Stimulated activated CD8-positive, alpha-beta memory T cell treated with anti-CD3 and anti-CD28 coated beads, Interleukin-15, amount 100 ng/mL, for 24 hours (primary cell): ENCODE measurements around the gene RNF43.

Experiments used
- DNase-seq: peaks from one replicate; pipeline ENCODE4 v3.0.0-alpha.2; 2020; ENCODE audit warnings: low read depth

The RNF43 gene

GRCh38 chr17:58417300-58418092 is at the start of gene RNF43:
Gene RNF43 (minus strand): TSS chr17:58417534. CDS start chr17:58415577, 1,957 bp downstream.
- peak; percentile 29 for DNase-seq

- DNase-seq, result no peak
These were observed 38.2 kb upstream of the RNF43 start for GRCh38 chr17:58455491-58455890.

- no peak for DNase-seq
These were observed 35.4 kb upstream of the RNF43 start for GRCh38 chr17:58452738-58453137.

DNA sequence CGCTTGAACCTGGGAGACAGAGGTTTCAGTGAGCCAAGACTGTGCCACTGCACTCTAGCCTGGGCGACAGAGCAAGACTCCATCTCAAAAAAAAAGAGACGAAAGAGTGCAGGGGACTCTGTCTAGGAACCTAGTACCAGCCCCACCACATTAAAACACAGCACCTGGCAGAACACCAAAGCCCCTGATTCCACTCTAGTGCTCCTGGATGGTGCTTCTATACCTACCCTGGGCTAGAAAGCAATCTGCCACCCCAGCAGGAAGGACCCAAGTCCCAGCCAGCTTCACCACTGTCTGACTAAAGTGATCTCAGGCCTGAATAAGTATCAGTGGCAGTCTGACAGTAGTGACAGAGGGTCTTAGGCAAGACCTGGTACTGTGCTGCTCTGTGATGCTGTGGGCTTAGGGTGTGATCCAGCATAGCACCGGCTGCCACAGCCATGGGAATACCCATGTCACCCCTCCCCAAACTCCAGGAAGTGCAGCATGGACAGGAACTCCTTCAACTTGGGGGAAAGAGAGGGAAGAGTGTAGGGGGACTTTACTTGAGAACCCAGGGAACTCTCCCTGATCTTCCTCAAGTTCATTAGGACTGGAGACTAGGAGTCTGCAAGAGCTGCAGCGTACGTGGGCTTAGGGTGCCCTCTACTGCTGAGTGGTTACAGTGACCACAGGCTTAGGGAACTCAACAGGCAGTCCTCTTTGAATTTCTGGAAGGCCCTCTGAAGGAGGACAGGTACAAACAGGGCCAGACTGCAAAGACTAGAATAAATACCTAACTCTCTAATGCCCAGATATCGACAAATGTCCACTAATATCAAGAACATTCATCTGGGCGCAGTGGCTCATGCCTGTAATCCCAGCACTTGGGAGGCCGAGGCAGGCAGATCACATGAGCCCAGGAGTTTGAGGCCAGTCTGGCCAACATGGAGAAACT is 30.0 kb upstream of the RNF43 start:
- DNase-seq, result peak; percentile 8

DNA sequence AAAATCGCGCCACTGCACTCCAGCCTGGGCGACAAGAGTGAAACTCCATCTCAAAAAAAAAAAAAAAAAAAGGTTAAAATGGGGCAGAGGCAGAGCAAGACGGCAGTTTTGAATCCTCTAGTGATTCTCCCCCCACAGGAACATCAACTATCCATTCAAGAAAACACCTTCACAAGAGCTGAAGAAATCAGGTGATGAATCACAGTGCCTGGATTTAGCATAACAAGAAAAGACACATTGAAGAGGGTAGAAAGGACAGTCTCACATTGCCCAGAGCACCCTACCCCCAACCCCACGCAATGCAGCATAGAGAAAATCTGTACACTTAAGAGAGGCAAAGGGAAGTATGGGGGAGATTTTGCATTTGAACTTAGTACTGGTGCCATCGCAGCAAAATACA is 28.8 kb upstream of the RNF43 start:
- no peak for DNase-seq

DNA sequence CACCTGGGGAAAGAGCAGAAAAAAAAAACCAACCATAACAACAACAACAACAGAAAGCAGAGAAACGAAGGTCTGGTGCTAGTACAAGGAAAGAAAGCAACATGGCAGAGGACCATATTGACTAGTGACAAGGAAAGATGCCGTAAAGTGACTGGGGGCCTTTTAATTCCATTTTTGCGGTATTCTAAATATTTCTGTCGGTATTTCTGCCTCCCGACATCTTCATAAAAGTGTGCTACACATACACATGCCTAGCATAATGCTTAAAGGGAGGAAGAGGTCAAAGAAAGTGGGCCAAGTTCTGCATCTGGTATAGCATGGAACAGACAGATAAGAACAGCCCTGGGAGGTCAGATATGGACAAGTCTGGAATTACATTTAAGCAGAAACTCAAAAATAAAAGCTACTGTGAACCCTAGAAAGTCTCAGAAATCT is 19.5 kb upstream of the RNF43 start:
- no peak for DNase-seq

DNA sequence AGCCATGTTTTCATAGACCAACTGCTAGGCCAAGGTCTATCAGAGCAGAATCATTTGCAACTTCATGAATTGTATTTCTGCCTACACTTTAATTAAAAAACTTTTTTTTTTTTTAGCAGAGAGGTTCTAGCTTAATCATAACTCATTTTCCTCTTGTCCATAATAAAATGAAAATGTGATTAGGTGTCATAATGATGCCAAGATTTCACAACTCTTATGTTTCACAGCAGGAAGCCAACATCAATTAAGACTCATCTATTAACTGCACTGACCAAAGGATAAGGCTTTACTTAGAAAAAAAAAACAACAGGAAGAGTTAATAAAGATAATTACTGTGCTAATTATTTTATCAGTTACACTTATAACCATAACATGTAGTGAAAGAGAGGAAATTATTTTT is 18.9 kb upstream of the RNF43 start:
- no peak for DNase-seq

- no peak for DNase-seq
These were observed 15.7 kb upstream of the RNF43 start for GRCh38 chr17:58432806-58433573.

DNA sequence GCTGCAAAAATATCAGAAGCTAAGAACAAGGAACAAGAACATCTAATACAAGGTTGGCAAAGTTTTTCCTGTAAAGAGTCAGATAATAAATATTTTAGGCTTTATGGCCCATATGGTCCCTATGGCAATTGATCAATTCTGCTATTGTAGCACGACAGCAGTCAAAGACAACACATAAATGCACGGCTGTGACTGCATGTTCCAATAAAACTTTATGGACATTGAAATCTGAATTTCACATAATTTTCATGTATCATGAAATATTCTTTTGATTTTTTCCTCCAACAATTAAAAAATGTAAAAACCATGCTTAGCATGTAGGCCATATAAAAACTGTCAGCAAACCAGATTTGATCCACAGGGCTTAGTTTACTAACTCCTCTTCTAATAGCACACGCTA is 10.5 kb upstream of the RNF43 start:
- DNase-seq, result no peak

GRCh38 chr17:58421711-58422110 is 4.4 kb upstream of the RNF43 start:
- DNase-seq, result no peak

GRCh38 chr17:58420827-58421226 is 3.5 kb upstream of the RNF43 start:
- no peak for DNase-seq

DNA sequence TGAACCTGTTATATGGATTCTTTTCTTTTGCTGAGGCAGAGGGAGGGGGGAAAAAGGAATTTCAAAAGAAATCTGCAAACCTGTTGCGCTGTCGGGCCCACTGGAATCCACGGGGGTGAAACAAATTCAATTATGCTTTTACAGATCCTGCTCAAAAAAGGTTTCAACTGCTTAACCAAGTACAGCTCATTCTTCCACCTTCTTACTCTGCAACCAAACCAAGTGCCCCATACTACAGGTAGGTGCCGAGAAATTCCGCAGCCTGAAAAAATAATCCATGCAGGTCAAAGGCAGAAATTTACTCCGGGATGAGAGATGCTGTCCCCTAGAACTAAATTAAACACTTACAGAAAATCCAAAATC is 416 bp downstream of the RNF43 start:
- no peak for DNase-seq

DNA sequence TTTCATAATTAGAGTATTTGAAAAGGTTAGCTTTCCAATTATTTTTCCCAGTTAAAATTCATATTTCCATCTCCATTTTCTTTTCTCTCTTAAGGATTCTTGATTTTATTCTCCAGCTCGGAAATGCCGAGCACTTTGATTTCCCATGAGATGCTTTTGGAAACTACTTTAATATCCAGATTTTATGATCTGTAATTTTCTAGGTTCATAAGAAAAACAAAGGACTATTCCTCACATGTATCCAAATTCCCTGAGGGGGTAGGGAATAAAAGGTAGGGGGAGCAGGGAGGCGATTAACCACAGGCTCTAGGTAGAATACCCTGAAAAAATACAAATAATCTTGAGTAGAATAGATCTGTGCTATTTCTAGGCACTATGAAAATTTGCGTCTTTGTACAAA is 938 bp downstream of the RNF43 start:
- no peak for DNase-seq

GRCh38 chr17:58415371-58416055 is 1.8 kb downstream of the RNF43 start:
- no peak for DNase-seq

GRCh38 chr17:58414596-58414997 is 2.7 kb downstream of the RNF43 start:
- DNase-seq, result no peak

DNA sequence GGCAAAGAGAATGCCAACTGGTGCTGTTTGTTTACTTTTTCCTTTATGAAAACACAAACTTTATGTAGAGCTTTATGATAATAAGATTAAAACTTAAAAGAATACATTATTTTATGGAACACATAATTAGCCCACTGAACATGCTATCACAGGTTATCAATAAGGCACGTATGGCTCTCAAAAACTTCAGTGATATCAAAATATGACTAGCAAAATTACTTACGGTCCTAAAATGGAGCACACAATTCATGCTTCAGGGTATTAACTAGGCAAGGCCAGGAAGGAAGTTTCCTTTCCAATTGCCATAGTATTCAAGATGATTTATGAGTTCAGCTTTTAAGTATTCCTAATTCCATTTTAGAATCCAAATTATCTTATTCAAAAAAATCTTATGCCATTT is 3.6 kb downstream of the RNF43 start:
- DNase-seq, result no peak

DNA sequence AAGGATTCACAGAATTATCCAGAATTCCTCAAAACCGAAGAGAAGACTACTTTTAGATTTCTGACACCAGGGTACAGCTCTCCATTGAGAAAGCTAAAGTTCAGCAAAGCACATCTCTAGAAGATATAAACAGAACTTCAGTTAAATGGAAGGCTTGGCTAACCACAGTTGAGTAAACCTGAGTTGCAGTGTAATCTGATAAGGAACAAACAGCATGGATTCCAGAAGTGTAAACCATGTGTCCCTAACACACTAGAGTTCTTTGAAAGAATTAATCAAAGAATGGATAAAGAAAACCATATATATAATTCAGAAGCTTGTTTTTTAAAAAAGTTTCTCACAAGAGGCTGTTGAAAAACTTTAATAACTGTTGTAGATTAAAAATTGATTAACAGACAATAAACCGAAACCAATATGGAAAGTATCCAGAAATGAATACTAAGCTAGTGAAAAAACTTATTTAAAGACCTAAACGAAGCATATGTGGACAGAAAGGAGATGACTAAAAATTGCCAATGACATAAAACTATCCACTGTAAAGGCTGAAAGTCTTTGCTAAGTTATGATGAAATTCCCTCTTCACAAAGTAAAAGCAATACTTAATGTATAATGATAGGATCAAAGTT is 4.3 kb downstream of the RNF43 start:
- DNase-seq, result no peak

DNA sequence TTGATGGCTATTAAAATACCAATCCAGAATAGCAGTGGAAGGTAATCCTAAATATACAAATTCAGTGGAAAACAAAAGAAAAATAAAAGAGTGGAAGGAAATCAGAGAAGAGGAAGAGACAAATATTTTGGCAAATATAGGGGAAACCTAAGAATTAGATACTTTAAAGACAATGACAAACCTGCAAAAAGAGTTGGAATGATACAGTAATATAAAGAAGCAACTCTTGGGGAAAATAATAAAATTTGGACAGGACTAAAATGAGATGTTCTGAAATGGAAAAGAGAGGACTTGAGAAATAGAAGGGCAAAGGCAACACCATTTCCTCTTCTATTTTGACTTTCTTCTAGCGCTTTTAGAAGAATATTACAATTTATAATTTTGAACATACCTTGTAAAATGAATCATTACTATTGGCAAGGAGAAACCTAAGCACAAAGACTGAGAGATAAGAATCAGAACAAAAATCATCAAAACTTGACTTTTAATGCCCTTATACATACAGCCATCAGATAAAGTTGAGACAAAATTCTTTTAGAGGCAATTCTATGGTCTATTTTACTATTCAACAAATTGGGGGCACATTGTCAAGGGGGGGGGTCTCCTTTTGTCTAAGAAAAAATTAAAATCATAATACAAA is 5.2 kb downstream of the RNF43 start:
- no peak for DNase-seq

DNA sequence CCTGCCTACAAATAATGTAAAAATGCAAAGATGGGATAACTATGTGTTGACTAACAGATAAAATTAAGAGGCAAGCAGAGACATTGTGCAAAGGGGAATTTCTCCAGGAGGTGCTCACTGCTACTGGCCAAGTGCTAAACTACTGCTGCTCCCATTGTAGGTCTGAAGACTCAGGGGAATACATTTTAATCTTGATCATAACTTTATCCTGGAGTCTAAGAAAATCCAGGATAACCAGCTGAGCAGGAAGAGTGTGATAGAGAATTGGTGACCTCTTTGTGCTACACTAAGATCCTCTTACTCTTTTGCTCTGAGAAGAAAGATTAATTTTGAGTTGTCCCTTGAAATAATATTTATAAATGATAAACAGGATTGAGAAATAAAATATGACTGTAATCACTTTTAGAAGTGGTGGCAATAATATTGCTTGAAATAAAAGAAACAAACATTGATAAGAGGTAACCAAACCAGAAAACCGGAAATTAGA is 5.9 kb downstream of the RNF43 start:
- DNase-seq, result no peak

DNA sequence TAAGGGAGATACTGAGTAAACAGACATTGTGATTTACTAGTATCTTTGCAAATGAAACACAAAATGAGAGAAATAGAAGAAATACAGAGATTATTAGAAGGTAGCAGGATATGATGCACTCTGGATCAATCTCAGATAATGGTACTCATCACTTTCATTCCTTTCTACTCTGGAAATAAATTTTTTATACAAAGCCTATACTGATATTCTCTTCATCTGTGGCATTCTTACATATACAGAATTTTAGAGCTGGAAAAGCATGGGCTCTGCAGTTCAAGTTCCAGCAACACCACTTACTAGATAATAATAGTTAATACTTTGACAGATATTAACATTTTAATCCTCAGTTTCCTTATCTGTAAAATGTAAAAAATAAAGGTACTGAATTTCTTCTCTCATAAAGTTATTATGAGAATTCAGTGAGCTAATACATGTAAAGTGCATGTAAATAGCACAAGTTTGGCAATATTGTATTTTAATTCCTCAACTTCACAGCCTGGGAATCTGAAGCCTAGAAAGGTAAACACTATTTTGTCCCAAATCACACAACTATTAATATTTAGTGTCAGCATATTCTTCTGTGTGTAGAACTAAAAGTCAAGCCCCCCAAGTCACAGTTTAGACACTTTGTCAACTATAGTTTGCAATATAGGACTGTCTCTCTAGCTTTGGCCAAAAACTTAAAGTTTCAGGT is 6.5 kb downstream of the RNF43 start:
- no peak for DNase-seq
